Caco-2 (cell line): ENCODE data around the gene RNF13. TPM values are rescaled to one million over a fixed set of nuclear protein-coding genes. Genes with fewer than 3 reads are reported as not detected.

ENCODE experiments used
- BruUV-seq: library from RNA; stranded (reverse); fragments of 400-500 nt; replicated peaks from 2 replicates; lab custom pipeline; 2021; lab: Mats Ljungman, UMichigan
- CTCF ChIA-PET: fragments of 300-600 bp; sonication (Branson Sonifier 250); formaldehyde crosslinking; loops from one replicate; lab custom pipeline; 2022; ENCODE audit warnings: antibody characterized with exemption; lab: Charles Lee
- POLR2A ChIA-PET: fragments of 300-600 bp; sonication (Branson Sonifier 250); formaldehyde crosslinking; loops from one replicate; lab custom pipeline; 2022; ENCODE audit warnings: antibody characterized with exemption; lab: Charles Lee
- DNase-seq, 2 experiments: peaks; one replicate each; pipeline versions ENCODE4 v3.0.0 to v3.0.0-alpha.2; 2020 to 2022
- H3K27me3 ChIP-seq: replicated peaks from 2 replicates; pipeline ENCODE4 v1.6.0; 2011; ENCODE audit warnings: low read length; ENCODE audit not compliant: control insufficient read depth, insufficient read depth
- H3K36me3 ChIP-seq: 2 replicates; pipeline ENCODE4 v1.5.1; 2011; ENCODE audit warnings: low read length; ENCODE audit not compliant: control insufficient read depth, insufficient read depth
- H3K4me1 ChIP-seq: fragments of 250-450 bp; sonication (Bioruptor Pico); 2 replicates; pipeline ENCODE4 v1.5.1; 2020; ENCODE audit warnings: mild to moderate bottlenecking
- H3K4me3 ChIP-seq: 2 replicates; pipeline ENCODE4 v1.5.1; 2011; ENCODE audit warnings: low read depth, mild to moderate bottlenecking, control low read depth, low read length
- H3K9me3 ChIP-seq: fragments of 250-450 bp; sonication (Bioruptor Pico); 2 replicates; pipeline ENCODE4 v1.5.1; 2020; ENCODE audit warnings: mild to moderate bottlenecking, moderate library complexity
- H3K27ac Mint-ChIP-seq: one replicate; pipeline ENCODE4 v1.8.0; 2022; ENCODE audit warnings: mixed read lengths; ENCODE audit not compliant: unreplicated experiment
- H3K27me3 Mint-ChIP-seq: one replicate; pipeline ENCODE4 v1.8.0; 2022; ENCODE audit warnings: mixed read lengths; ENCODE audit not compliant: insufficient read depth, unreplicated experiment
- H3K36me3 Mint-ChIP-seq: one replicate; pipeline ENCODE4 v1.8.0; 2022; ENCODE audit warnings: mild to moderate bottlenecking, mixed read lengths; ENCODE audit not compliant: insufficient read depth, unreplicated experiment
- H3K4me1 Mint-ChIP-seq: one replicate; pipeline ENCODE4 v1.8.0; 2022; ENCODE audit warnings: low read depth, mixed read lengths; ENCODE audit not compliant: unreplicated experiment
- H3K4me3 Mint-ChIP-seq: one replicate; pipeline ENCODE4 v1.8.0; 2022; ENCODE audit warnings: mild to moderate bottlenecking, moderate library complexity, mixed read lengths; ENCODE audit not compliant: unreplicated experiment
- H3K9me3 Mint-ChIP-seq: one replicate; pipeline ENCODE4 v1.8.0; 2022; ENCODE audit warnings: mixed read lengths; ENCODE audit not compliant: unreplicated experiment
- CTCF ChIP-seq, 2 experiments: fragments of 200-600 bp in 1 of 2; IDR thresholded peaks; 1 replicate in 1 of 2; 2 replicates in 1 of 2; pipeline versions ENCODE4 v1.5.1 to v1.8.0; 2011 to 2022; ENCODE audit warnings: antibody characterized with exemption in 1 of 2, control low read depth in 1 of 2, inconsistent platforms in 1 of 2, low read depth in 1 of 2, low read length in 1 of 2, mild to moderate bottlenecking in 1 of 2, moderate library complexity in 1 of 2; ENCODE audit not compliant: insufficient read depth in 1 of 2, severe bottlenecking in 1 of 2, unreplicated experiment in 1 of 2
- intact Hi-C: fragments of 100-400 bp; cut with micrococcal nuclease; formaldehyde crosslinking; loops from one replicate; pipeline ENCODE4 v1.10.0; 2022; ENCODE audit not compliant: unreplicated experiment
- total RNA-seq: library from RNA; stranded (reverse); gene quantifications from 2 replicates; pipeline ENCODE4 v1.2.3, GENCODE V29; 2022

The RNF13 gene
- total RNA-seq, 1 experiment from 2014 or later, result 44.2 TPM

- Histone ChIP-seq H3K4me3 (no peak overlapping the region), H3K27me3 (no peaks in the 10 kb centered on the region), H3K9me3 (no peaks in the 10 kb centered on the region), H3K4me1 (no peaks in the 10 kb centered on the region), H3K36me3 (no peaks in the 10 kb centered on the region)
- intact Hi-C loops, result loop anchor here (5.0 to 10.0 kb wide), 2 partner anchors 530 to 637 kb away; partner anchors contain the start of gene SELENOT
- Mint-ChIP-seq H3K27ac (no peak overlapping the region), H3K4me1 (no peaks in the 10 kb centered on the region), H3K27me3 (no peaks in the 10 kb centered on the region), H3K9me3 (no peaks in the 10 kb centered on the region), H3K4me3 (no peak overlapping the region), H3K36me3 (peaks cover 37% of the 10 kb centered on the region)
- POLR2A ChIA-PET, result no interaction called here
- no TSS peak for BruUV-seq
- no peak for DNase-seq
- no peak for TF ChIP-seq CTCF (IDR thresholded peaks at IDR 0.05; ENCODE audit: insufficient read depth in 1 of 2, low read depth in 1 of 2, low read length in 1 of 2, severe bottlenecking in 1 of 2, unreplicated experiment in 1 of 2)
- CTCF ChIA-PET, result no interaction called here
Measured at GRCh38 chr3:149965278-149965677, 152.3 kb downstream of the RNF13 start.

DNA sequence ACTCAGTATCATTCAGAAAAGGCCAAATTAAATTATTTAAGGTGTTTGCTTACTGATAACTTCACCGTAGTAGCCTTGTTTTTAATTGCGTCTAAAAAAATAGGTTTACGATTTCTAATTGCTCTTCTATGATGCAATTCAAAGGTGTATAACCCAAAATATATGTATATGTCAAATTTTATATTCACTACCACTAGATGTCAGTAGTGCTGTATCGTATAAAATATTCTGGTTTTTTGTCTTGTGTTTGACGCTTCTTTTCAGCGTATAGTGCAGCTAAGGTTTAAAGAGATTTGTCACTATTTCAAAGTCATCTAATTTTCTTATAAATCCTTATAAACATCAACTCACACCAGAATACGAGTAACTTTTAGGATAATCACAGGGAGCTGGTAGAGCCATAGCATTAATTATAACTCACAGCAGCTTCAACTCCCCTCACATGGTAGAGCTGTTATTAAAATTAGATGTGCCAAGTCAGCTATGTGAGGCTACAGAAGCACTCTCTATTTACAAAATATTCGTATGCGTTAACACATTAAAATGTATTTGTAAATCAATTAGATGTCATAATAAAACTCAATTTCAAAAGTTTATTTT is 154.2 kb downstream of the RNF13 start:
- Mint-ChIP-seq H3K4me3 (no peak overlapping the region), H3K4me1 (no peaks in the 10 kb centered on the region), H3K27me3 (no peaks in the 10 kb centered on the region), H3K9me3 (no peaks in the 10 kb centered on the region), H3K36me3 (peaks cover 32% of the 10 kb centered on the region), H3K27ac (no peak overlapping the region)
- H3K36me3 ChIP-seq, result no peaks in the 10 kb centered on the region
- no peaks in the 10 kb centered on the region for H3K27me3 ChIP-seq
- H3K4me3 ChIP-seq, result no peak overlapping the region
- H3K4me1 ChIP-seq, result no peaks in the 10 kb centered on the region
- ChIA-PET POLR2A (no interaction called here), CTCF (interaction anchor here (0.5 to 1.8 kb wide), 4 partner anchors 217 to 1118 kb away, joined by 3 to 22 read pairs (median 4); partner anchors contain the start of gene MED12L)
- intact Hi-C loops, result loop anchor here (1.0 to 10.0 kb wide), 4 partner anchors 217 to 635 kb away; partner anchors contain the start of gene SELENOT
- no peaks in the 10 kb centered on the region for H3K9me3 ChIP-seq
- TF ChIP-seq CTCF (IDR thresholded peaks at IDR 0.05; ENCODE audit: insufficient read depth in 1 of 2, low read depth in 1 of 2, low read length in 1 of 2, severe bottlenecking in 1 of 2, unreplicated experiment in 1 of 2), result peak; percentile 31 to 58
- peak in 1 of 2 experiments; percentile 18 for DNase-seq
- BruUV-seq, result no TSS peak

- ChIA-PET POLR2A (no interaction called here), CTCF (interaction anchor here (1.8 kb wide), 1 partner anchor 216 kb away, joined by 22 read pairs; no protein-coding TSS in a partner anchor)
- intact Hi-C loops, result loop anchor here (5.0 to 10.0 kb wide), 2 partner anchors 527 to 634 kb away; partner anchors contain the start of gene SELENOT
- Histone ChIP-seq H3K4me3 (no peak overlapping the region), H3K9me3 (no peaks in the 10 kb centered on the region), H3K27me3 (no peaks in the 10 kb centered on the region), H3K36me3 (no peaks in the 10 kb centered on the region), H3K4me1 (no peaks in the 10 kb centered on the region)
- Mint-ChIP-seq H3K9me3 (no peaks in the 10 kb centered on the region), H3K4me1 (no peaks in the 10 kb centered on the region), H3K27me3 (no peaks in the 10 kb centered on the region), H3K36me3 (peaks cover 32% of the 10 kb centered on the region), H3K4me3 (peak overlapping the region; percentile 78), H3K27ac (no peak overlapping the region)
- no TSS peak for BruUV-seq
- DNase-seq, result no peak
- no peak for TF ChIP-seq CTCF (IDR thresholded peaks at IDR 0.05; ENCODE audit: insufficient read depth in 1 of 2, low read depth in 1 of 2, low read length in 1 of 2, severe bottlenecking in 1 of 2, unreplicated experiment in 1 of 2)
Measured at GRCh38 chr3:149968216-149968615, 155.2 kb downstream of the RNF13 start.
